Measurements from ENCODE around the gene C17orf75.
A peak's percentile ranks its signal among the peaks of the same experiment; 100 is the strongest.
"Not testable (repeated sequence)": the region's sequence is repeated elsewhere in the genome, so short reads cannot be mapped to it uniquely, and the experiment has no call there.

C17orf75 gene, protein sequence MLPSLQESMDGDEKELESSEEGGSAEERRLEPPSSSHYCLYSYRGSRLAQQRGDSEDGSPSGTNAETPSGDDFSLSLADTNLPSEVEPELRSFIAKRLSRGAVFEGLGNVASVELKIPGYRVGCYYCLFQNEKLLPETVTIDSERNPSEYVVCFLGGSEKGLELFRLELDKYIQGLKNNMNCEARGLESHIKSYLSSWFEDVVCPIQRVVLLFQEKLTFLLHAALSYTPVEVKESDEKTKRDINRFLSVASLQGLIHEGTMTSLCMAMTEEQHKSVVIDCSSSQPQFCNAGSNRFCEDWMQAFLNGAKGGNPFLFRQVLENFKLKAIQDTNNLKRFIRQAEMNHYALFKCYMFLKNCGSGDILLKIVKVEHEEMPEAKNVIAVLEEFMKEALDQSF

DNA sequence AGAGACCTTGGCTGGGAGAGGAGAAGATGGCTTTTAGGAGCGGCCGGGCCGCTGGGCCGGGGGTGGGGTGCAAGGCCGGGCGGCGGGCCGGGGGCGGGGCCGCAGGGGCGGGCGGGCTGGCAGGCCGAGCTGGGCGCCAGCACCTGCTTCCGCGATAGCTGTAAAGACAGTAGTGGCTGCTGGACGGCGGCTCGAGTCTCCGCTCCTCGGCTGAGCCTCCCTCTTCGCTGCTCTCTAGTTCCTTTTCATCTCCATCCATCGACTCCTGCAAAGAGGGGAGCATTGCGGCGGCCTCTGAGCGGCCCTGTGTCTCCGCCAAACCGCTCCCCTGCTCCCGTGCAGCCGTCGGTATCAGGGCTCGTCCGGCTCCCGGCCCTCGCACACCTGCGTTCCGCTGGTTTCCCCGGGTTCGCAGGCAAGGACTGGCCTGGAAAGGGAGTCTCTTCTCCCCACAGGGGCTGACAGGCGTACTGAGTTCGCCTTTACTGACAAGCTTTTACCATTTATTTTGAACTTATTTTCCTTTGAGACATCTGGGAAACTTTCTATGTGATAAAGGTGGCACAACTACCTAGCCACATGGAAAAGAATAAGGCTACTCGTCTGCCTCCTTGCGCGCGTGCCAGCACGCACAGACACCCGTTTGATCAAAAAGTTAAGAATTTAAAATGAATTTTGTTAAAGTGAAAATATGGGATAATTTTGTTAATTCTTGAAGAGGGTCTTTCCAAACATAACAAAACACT lies at the start of gene C17orf75:
TSS of gene C17orf75 (minus strand) at position 317 of the 746 bp plus-strand sequence. CDS start at position 283, 34 bp downstream.
- peak; percentile 83 for DNase-seq

DNA sequence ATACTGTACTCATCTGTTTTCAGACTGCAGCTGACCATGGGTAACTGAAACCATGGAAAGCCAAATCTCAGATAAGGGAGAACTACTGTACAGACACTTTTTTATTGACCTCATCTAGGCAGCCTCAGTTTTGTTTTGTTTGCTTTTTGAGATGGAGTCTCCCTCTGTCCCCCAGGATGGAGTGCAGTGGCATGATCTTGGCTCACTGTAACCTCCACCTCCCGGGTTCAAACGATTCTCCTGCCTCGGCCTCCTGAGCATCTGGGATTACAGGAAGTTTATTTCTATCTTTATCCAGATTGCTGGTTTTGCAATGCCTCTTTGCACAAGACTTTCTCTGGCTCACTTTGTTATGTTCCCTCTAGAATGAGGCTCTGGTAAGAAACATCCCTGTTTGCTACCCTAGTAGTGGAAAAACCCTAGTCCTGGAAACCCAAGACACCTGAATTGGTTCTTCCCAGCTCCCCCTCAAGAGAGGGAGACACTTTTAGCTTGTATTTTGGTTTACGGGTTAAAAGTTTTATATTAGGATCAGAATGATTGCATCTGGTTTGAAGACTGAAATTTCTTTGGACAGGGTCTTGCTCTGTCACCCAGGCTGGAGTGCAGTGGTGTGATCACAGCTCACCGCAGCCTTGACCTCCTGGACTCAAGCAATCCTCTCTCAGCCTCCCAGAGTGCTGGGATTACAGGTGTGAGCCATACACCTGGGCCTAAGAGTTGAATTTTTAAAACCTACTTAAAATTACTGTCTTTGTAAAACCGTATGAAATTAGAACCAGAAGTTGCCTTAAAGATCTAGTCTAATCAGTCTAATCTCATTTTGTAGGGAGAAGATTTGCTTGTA lies 46.9 kb upstream of the C17orf75 start:
- DNase-seq = no peak

DNA sequence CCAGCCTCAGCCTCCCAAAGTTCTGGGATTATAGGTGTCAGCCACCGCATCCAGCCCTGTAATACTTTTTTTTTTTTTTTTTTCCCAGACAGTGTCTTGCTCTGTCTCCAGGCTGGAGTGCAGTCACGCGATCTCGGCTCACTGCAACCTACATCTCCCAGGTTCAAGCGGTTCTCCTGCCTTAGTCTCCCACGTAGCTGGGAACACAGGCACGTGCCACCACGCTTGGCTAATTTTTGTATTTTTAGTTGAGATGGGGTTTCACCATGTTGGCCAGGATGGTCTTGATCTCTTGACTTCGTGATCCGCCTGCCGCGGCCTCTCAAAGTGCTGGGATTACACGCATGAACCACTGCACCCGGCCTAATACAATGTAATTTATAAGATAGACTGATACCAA lies 46.2 kb upstream of the C17orf75 start:
- not testable (repeated sequence) for DNase-seq

DNA sequence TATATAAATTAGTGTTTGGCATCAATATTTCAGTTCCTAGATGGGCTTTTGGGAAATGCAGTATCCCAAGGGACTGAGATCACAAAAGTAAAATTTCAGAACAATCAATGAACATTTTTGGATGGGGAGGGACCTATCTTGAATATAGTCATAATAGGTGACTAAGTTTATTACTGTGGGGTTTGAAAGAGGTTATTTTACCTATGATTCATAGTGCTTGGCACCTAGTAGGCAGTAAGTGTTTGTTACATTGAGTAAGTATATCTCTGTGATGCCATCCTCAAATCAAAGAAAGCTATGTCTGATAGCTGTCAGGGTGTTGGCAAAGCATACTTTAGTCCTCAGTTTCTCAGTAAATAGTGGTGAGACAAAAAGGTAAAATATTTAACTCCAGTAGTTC lies 44.9 kb upstream of the C17orf75 start:
- no peak for DNase-seq

GRCh38 chr17:32385971-32386370 lies 44.0 kb upstream of the C17orf75 start:
- no peak for DNase-seq

DNA sequence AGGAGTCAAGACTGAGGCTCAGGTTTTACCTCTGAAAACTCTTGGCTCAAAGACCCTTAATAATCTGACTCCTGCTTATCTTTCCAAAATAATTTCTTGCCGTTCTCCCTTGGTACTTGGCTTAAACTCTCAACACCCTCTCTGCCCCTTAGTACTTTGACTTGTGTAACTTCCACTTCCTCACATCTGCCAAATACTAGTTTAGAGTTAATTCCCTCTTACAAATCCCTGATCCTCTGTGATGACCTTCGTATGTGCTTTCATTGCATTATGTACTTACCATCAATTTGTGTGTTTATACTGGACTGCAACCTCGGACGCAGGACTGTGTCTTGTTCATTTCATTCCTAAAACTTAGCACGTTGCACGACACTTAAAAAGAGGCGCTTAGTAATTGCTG lies 43.1 kb upstream of the C17orf75 start:
- no peak for DNase-seq

DNA sequence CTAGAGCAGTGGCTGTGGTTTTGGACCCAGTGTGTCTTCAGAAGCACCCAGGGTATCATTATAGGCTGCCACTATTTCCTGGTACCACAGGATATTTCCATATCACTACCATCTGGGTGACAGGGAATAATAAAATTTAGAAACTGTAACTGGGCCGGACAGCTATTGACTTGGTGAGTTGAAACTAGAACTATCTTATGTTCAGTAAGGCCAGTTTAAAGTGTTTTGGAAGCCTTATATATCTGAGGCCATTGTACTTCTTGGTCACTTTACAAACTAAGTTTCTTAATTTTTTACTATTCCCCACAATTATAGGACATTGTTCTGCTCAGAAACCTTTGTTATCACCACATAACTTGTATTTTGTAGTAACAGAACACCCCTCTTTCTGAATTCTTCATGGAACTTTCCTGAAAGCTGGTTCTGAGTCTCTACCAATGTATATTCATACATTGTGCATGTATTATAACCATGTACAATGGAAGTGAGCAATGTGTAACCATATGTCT lies 42.0 kb upstream of the C17orf75 start:
- no peak for DNase-seq

- no peak for DNase-seq
These were observed 40.7 kb upstream of the C17orf75 start for GRCh38 chr17:32382526-32383223.

GRCh38 chr17:32370426-32370825 lies 28.5 kb upstream of the C17orf75 start:
- DNase-seq = no peak

DNA sequence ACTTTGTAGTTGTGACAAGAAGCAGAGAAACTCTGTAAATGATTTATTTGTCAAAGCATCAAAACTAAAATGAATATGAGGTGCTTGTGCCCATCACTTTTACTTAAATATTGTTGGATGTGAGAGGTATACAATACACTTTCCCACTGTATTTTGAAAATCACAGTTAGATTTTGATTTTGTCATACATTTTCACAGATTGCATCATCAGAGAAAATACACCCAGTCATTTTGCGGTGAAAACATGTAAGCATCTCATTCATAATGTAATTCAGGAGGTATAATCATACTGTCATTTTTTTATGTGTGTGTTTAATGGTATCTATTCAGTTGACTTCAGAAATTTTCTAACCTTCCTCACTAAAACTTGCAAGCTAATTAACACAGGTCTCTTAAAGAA lies 19.3 kb upstream of the C17orf75 start:
- no peak for DNase-seq

- no peak for DNase-seq
These were observed 15.6 kb upstream of the C17orf75 start for GRCh38 chr17:32357615-32358014.

DNA sequence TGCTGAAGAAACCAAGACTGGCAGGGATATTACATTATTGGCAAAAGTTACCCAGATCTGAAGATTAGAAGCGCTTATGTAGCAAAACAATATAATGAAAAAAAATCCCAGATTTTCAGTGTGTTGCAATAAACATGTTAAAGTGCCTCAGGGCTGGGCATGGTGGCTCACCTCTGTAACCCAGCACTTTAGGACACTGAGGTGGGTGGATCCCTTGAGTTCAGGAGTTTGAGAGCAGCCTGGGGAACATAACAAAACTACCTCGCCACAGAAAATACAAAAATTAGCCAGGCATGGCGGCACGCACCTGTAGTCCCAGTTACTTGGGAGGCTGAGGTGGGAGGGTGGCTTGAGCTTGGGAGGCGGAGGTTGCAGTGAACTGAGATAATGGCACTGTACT lies 14.8 kb upstream of the C17orf75 start:
- no peak for DNase-seq

DNA sequence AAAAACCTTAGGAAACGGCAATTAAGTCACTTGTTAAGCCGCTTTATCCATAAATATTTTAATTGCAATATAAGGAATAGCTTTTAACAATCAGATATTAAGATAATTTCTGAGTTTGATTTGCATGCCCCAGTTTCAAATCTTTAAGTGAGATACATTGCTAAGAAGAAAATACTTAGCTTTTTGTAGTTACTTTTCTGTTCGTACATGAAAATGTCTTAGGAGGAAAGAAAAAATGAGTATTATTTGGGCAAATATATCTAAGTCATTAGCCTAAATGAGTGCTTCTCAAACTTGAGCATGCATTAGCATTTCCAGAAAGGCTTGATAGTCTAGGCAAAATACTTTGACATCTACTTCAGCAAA lies 14.4 kb upstream of the C17orf75 start:
- DNase-seq = no peak

DNA sequence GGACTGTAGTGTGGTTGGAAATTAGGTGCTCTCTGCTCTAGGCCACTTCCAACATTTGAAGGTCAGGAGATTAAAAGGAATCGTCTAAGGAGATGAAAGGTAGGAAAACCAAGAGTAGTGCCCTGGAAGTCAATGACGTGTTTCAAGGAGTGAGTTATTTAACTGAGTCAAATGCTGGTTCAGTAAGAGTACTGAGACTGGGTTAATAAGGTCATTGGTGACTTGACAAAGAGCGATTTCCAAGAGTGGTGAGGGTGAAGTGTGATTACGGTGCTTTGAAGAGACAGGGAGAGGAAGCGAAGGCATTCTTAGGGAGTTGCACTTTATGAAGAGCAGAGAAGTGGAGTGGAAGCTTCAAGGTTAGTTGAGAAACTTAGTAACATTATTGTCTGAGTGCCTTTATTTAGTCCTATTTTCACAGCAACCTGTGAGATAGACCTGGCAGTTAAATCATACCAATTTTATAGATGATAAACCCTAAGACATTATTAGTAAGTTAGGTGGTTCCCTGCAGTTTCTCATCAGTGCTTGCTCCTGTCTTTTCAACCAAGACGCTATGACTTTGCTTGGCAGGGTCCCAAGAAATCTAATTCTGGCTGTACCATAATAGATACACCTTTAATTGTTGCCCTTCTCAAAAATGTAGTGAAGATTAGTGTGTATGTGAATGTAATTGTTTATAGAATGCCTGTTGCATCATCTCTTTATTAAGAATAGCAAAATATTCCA lies 13.8 kb upstream of the C17orf75 start:
- no peak for DNase-seq

DNA sequence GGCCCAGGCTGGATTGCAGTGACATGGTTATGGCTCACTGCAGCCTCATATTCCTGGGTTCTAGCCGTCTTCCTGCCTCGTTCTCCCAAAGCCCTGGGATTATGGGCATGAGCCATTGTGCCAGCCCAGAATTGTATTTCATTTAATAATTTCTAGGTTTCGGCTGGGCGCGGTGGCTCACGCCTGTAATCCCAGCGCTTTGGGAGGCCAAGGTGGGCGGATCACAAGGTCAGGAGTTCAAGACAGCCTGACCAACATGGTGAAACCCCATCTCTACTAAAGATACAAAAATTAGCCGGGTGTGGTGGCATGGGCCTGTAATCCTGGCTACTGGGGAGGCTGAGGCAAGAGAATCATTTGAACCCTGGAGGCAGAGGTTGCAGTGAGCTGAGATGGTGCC lies 10.8 kb upstream of the C17orf75 start:
- not testable (repeated sequence) for DNase-seq

GRCh38 chr17:32350666-32351418 lies 8.9 kb upstream of the C17orf75 start:
- DNase-seq = peak; percentile 42

DNA sequence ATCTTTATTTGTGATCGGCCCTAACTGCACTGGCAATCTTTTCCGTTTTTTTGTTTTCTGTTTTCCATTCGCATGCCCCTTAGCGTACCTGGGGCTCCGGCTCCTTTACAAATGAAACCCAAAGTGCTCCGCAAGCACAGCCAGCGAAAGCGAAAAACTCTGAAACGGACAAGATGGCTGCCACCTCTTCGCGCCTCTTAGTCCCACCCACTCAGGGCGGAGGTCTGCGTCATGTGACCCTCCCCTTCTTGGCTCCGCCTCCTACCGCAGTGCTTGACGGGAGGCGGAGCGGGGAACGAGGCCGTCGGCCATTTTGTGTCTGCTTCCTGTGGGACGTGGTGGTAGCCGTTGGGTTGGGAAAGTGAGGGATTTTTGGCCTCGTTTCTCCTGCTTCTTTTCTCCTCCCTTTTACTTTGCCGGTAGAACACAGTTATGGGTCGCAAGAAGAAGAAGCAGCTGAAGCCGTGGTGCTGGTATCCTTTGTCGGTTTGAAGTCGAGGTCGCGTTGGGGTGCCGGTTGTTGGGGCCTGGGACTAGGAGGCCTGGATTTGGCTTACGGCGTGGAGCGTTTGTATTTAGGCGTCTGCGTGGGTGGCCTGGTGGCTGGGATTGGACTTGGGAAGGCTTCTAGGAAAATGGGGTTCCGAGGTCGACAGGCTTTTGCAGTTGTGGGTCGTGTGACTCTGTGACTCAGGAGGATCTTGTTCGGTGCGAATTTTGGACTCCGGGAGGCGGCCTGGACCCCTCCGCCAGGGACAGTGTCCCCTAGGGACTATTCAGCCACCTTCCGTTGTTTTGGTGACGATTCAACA lies 8.1 kb upstream of the C17orf75 start, which contains the start of gene ZNF207:
TSS of gene ZNF207 (plus strand) at position 304 of the 812 bp plus-strand sequence. CDS start at position 433, 129 bp downstream.
- DNase-seq = peak; percentile 98

- no peak for DNase-seq
These were observed 7.5 kb upstream of the C17orf75 start for GRCh38 chr17:32349503-32349853.

DNA sequence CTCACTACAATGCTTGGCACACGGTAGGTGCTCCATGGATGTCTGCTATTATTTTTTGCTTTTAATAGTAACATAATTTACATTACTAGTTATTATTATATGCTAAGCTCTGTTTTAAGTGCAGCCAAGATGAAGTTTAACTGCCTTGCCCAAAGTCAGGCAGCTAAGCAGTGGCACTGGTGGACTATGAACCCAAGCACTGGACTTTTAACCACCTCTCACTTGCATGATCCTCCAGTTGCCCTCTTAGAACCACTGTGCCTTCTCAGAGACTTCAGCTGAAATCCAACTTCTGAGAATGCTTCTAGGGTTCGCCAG lies 6.5 kb upstream of the C17orf75 start:
- DNase-seq = no peak

DNA sequence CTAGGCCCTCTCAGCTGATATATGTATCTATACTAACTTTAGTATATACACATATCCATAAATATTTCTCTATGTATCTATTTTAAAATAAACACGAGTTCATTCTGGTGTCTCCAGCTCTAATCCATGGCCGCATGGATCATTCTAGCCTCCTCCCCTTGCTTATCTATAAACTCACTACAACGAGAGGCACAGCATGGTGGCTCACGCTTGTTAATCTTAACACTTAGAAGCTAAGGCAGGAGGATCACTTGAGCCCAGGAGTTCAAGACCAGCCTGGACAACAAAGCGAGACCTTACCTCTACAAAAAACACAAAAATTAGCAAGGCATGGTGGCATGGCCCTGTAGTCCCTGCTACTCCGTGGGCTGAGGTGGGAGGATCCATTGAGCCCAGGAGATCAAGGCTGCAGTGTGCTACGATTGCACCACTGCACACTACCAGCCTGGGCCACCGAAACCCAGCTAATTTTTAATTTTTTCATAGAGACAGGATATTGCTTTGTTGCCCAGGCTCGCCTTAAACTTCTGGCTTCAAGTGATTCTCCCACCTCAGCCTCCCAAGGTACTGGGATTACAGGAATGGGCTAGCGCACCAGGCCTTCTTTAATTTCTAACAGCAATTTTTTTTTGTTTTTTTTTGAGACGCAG lies 4.1 kb upstream of the C17orf75 start:
- no peak for DNase-seq

All from DMS79 treated with DMSO at 0.1 percent for 48 hours (cell line).